GM23338 (cell line): ENCODE data around the gene KAT6B. TPM values are rescaled to one million over a fixed set of nuclear protein-coding genes. Genes with fewer than 3 reads are reported as not detected.

Experiments
- ATAC-seq: fragments of 200-7000 bp; cut with Tn5 transposase; 3 replicates; pipeline ENCODE4 v1.9.1; 2020
- DNase-seq: peaks from one replicate; pipeline ENCODE4 v3.0.0-alpha.2; 2015; ENCODE audit warnings: low spot score
- H2AFZ ChIP-seq: fragments of 200-600 bp; sonication (generic); 2 replicates; pipeline ENCODE4 v1.8.0; 2016; ENCODE audit warnings: antibody characterized with exemption, mild to moderate bottlenecking, moderate library complexity
- H3F3A ChIP-seq: fragments of 200-600 bp; sonication (generic); replicated peaks from 2 replicates; pipeline ENCODE4 v1.8.0; 2017; ENCODE audit warnings: antibody characterized with exemption, mixed run types, low read depth
- H3K27ac ChIP-seq: fragments of 200-600 bp; sonication (generic); 2 replicates; pipeline ENCODE4 v1.6.1; 2016; ENCODE audit warnings: low read depth
- H3K27me3 ChIP-seq: fragments of 200-600 bp; sonication (generic); 2 replicates; pipeline ENCODE4 v1.8.0; 2016; ENCODE audit warnings: mild to moderate bottlenecking, mixed run types, moderate library complexity; ENCODE audit not compliant: insufficient read depth
- H3K36me3 ChIP-seq: fragments of 200-600 bp; sonication (generic); 2 replicates; pipeline ENCODE4 v1.8.0; 2016; ENCODE audit warnings: mild to moderate bottlenecking; ENCODE audit not compliant: insufficient read depth
- H3K4me1 ChIP-seq: fragments of 200-600 bp; sonication (generic); 2 replicates; pipeline ENCODE4 v1.8.0; 2016; ENCODE audit warnings: mild to moderate bottlenecking, moderate library complexity; ENCODE audit not compliant: insufficient read depth
- H3K4me2 ChIP-seq: fragments of 200-600 bp; sonication (generic); 2 replicates; pipeline ENCODE4 v1.7.1; 2017; ENCODE audit warnings: mixed run types
- H3K4me3 ChIP-seq: fragments of 200-600 bp; sonication (generic); 2 replicates; pipeline ENCODE4 v1.6.1; 2016; ENCODE audit warnings: mixed run types
- H3K79me2 ChIP-seq: fragments of 200-600 bp; sonication (generic); replicated peaks from 2 replicates; pipeline ENCODE4 v1.8.0; 2017; ENCODE audit warnings: mild to moderate bottlenecking; ENCODE audit not compliant: insufficient read depth
- H3K9me2 ChIP-seq: fragments of 200-600 bp; sonication (generic); 2 replicates; pipeline ENCODE4 v1.8.0; 2017; ENCODE audit not compliant: insufficient read depth
- H4K20me1 ChIP-seq: fragments of 200-600 bp; sonication (generic); replicated peaks from 2 replicates; pipeline ENCODE4 v1.8.0; 2017; ENCODE audit warnings: mild to moderate bottlenecking; ENCODE audit not compliant: insufficient read depth
- H3K27ac Mint-ChIP-seq: 2 replicates; pipeline ENCODE4 v1.8.0; 2020; ENCODE audit warnings: inconsistent platforms, mild to moderate bottlenecking, moderate library complexity, mixed read lengths
- H3K27me3 Mint-ChIP-seq: 3 replicates; pipeline ENCODE4 v1.8.0; 2022; ENCODE audit warnings: low read depth, mild to moderate bottlenecking, moderate library complexity, mixed read lengths, inconsistent platforms; ENCODE audit not compliant: insufficient read depth, poor library complexity
- H3K36me3 Mint-ChIP-seq: 3 replicates; pipeline ENCODE4 v1.8.0; 2021; ENCODE audit warnings: low read depth, mild to moderate bottlenecking, inconsistent platforms, moderate library complexity, mixed read lengths
- H3K4me1 Mint-ChIP-seq: 3 replicates; pipeline ENCODE4 v1.8.0; 2020; ENCODE audit warnings: mild to moderate bottlenecking, inconsistent platforms, mixed read lengths
- H3K4me3 Mint-ChIP-seq: 3 replicates; pipeline ENCODE4 v1.8.0; 2021; ENCODE audit warnings: moderate library complexity, mild to moderate bottlenecking, inconsistent platforms, mixed read lengths
- H3K9me3 Mint-ChIP-seq: 3 replicates; pipeline ENCODE4 v1.8.0; 2020; ENCODE audit warnings: moderate library complexity, mild to moderate bottlenecking, inconsistent platforms, mixed read lengths
- CREB1 ChIP-seq: fragments of 250-450 bp; sonication (Bioruptor Pico); IDR thresholded peaks from 2 replicates; pipeline ENCODE4 v1.5.0; 2020; ENCODE audit warnings: low read depth, mild to moderate bottlenecking, moderate library complexity
- ETS1 ChIP-seq: IDR thresholded peaks from 2 replicates; pipeline ENCODE4 v1.6.1; 2016; ENCODE audit warnings: antibody characterized with exemption
- EZH2 ChIP-seq: fragments of 200-600 bp; sonication (generic); IDR thresholded peaks from one replicate; pipeline ENCODE4 v1.8.0; 2017; ENCODE audit warnings: antibody characterized with exemption, mild to moderate bottlenecking, low read depth; ENCODE audit not compliant: unreplicated experiment
- EZH2phosphoT487 ChIP-seq: fragments of 200-600 bp; sonication (generic); IDR thresholded peaks from one replicate; pipeline ENCODE4 v1.8.1; 2018; ENCODE audit warnings: antibody characterized with exemption; ENCODE audit not compliant: unreplicated experiment
- JUNB ChIP-seq: IDR thresholded peaks from one replicate; pipeline ENCODE4 v1.6.1; 2016; ENCODE audit warnings: antibody characterized with exemption; ENCODE audit not compliant: unreplicated experiment
- NANOG ChIP-seq: IDR thresholded peaks from 2 replicates; pipeline ENCODE4 v1.6.1; 2016; ENCODE audit warnings: antibody characterized with exemption, borderline replicate concordance
- POLR2AphosphoS5 ChIP-seq: IDR thresholded peaks from 2 replicates; pipeline ENCODE4 v1.6.1; 2016; ENCODE audit warnings: antibody characterized with exemption, low read depth
- STAT1 ChIP-seq: IDR thresholded peaks from one replicate; pipeline ENCODE4 v1.6.1; 2016; ENCODE audit warnings: antibody characterized with exemption; ENCODE audit not compliant: unreplicated experiment
- ZNF114 ChIP-seq: fragments of 250-450 bp; sonication (Bioruptor Pico); IDR thresholded peaks from 2 replicates; pipeline ENCODE4 v1.5.0; 2020; ENCODE audit warnings: mild to moderate bottlenecking, moderate library complexity
- ZNF331 ChIP-seq: fragments of 250-450 bp; sonication (Bioruptor Pico); IDR thresholded peaks from 2 replicates; pipeline ENCODE4 v1.5.0; 2020; ENCODE audit warnings: low read depth, mild to moderate bottlenecking, moderate library complexity
- polyA plus RNA-seq: library from polyadenylated mRNA; unstranded; fragments of >200 nt; fragmentation: Nextera tagmentation; extraction: Ambion mirVana; gene quantifications from 2 replicates; pipeline ENCODE4 v1.2.1, GENCODE V29; 2016
- total RNA-seq: library from RNA; depleted of rRNA; stranded (reverse); fragments of >200 nt; shearing (Covaris generic); gene quantifications from 2 replicates; pipeline ENCODE4 v1.2.3, GENCODE V29; 2014
- TF ChIP-seq, protein P1 (sequence below): fragments of 250-450 bp; sonication (Bioruptor Pico); IDR thresholded peaks from 2 replicates; pipeline ENCODE4 v1.5.0; 2020; ENCODE audit warnings: mild to moderate bottlenecking, moderate library complexity
- TF ChIP-seq, protein P2 (sequence below): IDR thresholded peaks from one replicate; pipeline ENCODE4 v1.6.1; 2018; ENCODE audit warnings: antibody characterized with exemption; ENCODE audit not compliant: unreplicated experiment

The KAT6B gene
- total and polyA plus RNA-seq, 2 experiments from 2014 or later: 21.3 to 31.4 TPM

DNA sequence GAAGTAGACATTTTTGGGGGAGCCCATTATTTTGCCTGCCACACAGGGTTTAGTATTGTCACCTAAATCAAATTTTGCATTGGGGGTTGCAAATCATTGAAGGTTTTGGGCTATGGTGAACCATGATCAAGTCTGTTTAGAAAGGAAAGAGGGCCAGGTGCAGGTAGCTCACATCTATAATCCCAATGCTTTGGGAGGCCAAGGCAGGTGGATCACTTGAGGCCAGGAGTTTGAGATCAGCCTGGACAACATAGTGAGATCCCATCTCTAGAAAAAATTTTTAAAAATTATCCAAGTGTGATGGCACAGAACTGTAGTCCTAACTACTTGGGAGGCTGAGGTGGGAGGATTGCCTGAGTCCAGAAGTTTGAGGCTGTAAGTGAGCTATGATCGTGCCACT, 31.2 kb downstream of the KAT6B start:
- peaks cover 22% of the 10 kb centered on the region for H3K4me1 Mint-ChIP-seq
- no peak overlapping the region for H3K27ac Mint-ChIP-seq
- Histone ChIP-seq H2AFZ (no peak overlapping the region), H3K36me3 (no peaks in the 10 kb centered on the region), H3K4me3 (no peak overlapping the region), H3K4me1 (peaks cover 23% of the 10 kb centered on the region), H3K4me2 (no peak overlapping the region), H4K20me1 (peaks cover 7% of the 10 kb centered on the region), H3F3A (no peaks in the 10 kb centered on the region), H3K79me2 (peaks cover 85% of the 10 kb centered on the region), H3K27me3 (no peaks in the 10 kb centered on the region), H3K9me2 (no peaks in the 10 kb centered on the region; the same call in 1 of the 2 replicates), H3K27ac (no peak overlapping the region)
- no peaks in the 10 kb centered on the region for H3K27me3 Mint-ChIP-seq
- H3K4me3 Mint-ChIP-seq: no peak overlapping the region
- TF ChIP-seq EZH2: no peak
- TF ChIP-seq EZH2phosphoT487: no peak
- no peak for TF ChIP-seq JUNB
- TF ChIP-seq, protein P1, sequence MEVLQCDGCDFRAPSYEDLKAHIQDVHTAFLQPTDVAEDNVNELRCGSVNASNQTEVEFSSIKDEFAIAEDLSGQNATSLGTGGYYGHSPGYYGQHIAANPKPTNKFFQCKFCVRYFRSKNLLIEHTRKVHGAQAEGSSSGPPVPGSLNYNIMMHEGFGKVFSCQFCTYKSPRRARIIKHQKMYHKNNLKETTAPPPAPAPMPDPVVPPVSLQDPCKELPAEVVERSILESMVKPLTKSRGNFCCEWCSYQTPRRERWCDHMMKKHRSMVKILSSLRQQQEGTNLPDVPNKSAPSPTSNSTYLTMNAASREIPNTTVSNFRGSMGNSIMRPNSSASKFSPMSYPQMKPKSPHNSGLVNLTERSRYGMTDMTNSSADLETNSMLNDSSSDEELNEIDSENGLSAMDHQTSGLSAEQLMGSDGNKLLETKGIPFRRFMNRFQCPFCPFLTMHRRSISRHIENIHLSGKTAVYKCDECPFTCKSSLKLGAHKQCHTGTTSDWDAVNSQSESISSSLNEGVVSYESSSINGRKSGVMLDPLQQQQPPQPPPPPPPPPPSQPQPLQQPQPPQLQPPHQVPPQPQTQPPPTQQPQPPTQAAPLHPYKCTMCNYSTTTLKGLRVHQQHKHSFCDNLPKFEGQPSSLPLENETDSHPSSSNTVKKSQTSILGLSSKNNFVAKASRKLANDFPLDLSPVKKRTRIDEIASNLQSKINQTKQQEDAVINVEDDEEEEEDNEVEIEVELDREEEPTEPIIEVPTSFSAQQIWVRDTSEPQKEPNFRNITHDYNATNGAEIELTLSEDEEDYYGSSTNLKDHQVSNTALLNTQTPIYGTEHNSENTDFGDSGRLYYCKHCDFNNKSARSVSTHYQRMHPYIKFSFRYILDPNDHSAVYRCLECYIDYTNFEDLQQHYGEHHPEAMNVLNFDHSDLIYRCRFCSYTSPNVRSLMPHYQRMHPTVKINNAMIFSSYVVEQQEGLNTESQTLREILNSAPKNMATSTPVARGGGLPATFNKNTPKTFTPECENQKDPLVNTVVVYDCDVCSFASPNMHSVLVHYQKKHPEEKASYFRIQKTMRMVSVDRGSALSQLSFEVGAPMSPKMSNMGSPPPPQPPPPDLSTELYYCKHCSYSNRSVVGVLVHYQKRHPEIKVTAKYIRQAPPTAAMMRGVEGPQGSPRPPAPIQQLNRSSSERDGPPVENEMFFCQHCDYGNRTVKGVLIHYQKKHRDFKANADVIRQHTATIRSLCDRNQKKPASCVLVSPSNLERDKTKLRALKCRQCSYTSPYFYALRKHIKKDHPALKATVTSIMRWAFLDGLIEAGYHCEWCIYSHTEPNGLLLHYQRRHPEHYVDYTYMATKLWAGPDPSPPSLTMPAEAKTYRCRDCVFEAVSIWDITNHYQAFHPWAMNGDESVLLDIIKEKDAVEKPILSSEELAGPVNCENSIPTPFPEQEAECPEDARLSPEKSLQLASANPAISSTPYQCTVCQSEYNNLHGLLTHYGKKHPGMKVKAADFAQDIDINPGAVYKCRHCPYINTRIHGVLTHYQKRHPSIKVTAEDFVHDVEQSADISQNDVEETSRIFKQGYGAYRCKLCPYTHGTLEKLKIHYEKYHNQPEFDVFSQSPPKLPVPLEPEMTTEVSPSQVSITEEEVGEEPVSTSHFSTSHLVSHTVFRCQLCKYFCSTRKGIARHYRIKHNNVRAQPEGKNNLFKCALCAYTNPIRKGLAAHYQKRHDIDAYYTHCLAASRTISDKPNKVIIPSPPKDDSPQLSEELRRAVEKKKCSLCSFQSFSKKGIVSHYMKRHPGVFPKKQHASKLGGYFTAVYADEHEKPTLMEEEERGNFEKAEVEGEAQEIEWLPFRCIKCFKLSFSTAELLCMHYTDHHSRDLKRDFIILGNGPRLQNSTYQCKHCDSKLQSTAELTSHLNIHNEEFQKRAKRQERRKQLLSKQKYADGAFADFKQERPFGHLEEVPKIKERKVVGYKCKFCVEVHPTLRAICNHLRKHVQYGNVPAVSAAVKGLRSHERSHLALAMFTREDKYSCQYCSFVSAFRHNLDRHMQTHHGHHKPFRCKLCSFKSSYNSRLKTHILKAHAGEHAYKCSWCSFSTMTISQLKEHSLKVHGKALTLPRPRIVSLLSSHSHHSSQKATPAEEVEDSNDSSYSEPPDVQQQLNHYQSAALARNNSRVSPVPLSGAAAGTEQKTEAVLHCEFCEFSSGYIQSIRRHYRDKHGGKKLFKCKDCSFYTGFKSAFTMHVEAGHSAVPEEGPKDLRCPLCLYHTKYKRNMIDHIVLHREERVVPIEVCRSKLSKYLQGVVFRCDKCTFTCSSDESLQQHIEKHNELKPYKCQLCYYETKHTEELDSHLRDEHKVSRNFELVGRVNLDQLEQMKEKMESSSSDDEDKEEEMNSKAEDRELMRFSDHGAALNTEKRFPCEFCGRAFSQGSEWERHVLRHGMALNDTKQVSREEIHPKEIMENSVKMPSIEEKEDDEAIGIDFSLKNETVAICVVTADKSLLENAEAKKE (CRISPR knock-in tag): no peak
- no peak for TF ChIP-seq ZNF331 (CRISPR knock-in tag)
- TF ChIP-seq ZNF114 (CRISPR knock-in tag): no peak
- TF ChIP-seq STAT1: no peak
- TF ChIP-seq, protein P2, sequence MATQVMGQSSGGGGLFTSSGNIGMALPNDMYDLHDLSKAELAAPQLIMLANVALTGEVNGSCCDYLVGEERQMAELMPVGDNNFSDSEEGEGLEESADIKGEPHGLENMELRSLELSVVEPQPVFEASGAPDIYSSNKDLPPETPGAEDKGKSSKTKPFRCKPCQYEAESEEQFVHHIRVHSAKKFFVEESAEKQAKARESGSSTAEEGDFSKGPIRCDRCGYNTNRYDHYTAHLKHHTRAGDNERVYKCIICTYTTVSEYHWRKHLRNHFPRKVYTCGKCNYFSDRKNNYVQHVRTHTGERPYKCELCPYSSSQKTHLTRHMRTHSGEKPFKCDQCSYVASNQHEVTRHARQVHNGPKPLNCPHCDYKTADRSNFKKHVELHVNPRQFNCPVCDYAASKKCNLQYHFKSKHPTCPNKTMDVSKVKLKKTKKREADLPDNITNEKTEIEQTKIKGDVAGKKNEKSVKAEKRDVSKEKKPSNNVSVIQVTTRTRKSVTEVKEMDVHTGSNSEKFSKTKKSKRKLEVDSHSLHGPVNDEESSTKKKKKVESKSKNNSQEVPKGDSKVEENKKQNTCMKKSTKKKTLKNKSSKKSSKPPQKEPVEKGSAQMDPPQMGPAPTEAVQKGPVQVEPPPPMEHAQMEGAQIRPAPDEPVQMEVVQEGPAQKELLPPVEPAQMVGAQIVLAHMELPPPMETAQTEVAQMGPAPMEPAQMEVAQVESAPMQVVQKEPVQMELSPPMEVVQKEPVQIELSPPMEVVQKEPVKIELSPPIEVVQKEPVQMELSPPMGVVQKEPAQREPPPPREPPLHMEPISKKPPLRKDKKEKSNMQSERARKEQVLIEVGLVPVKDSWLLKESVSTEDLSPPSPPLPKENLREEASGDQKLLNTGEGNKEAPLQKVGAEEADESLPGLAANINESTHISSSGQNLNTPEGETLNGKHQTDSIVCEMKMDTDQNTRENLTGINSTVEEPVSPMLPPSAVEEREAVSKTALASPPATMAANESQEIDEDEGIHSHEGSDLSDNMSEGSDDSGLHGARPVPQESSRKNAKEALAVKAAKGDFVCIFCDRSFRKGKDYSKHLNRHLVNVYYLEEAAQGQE: no peak
- TF ChIP-seq POLR2AphosphoS5: no peak
- no peak for TF ChIP-seq ETS1
- no peak for TF ChIP-seq CREB1 (CRISPR knock-in tag)
- TF ChIP-seq NANOG: no peak
- peaks cover 14% of the 10 kb centered on the region; the same call in 2 of the 3 replicates for H3K36me3 Mint-ChIP-seq
- ATAC-seq: no peak
- H3K9me3 Mint-ChIP-seq: peaks cover 5% of the 10 kb centered on the region; the same call in 1 of the 3 replicates
- no peak for DNase-seq
